ENCODE results near the gene FLNB.

The FLNB gene

GRCh38 chr3:57960174-57960505, 48.1 kb upstream of the FLNB start:
- no peak overlapping the region for H4K8ac ChIP-seq (ENCODE audit: low read length)
- H3K9me3 ChIP-seq (ENCODE audit: control insufficient read depth, low read length): no peaks in the 10 kb centered on the region

GRCh38 chr3:57961177-57961827, 46.9 kb upstream of the FLNB start:
- Histone ChIP-seq H4K8ac (ENCODE audit: low read length) (no peak overlapping the region), H4K91ac (ENCODE audit: low read length) (no peak overlapping the region), H3K14ac (ENCODE audit: low read length in 2 of 2) (no peak overlapping the region), H2BK5ac (ENCODE audit: low read depth, low read length, poor library complexity, severe bottlenecking) (no peak overlapping the region), H3K23ac (ENCODE audit: low read length in 2 of 2) (no peak overlapping the region), H2BK15ac (ENCODE audit: low read depth, poor library complexity, severe bottlenecking) (no peak overlapping the region), H3K18ac (ENCODE audit: low read depth in 1 of 2, low read length in 2 of 2) (no peak overlapping the region), H3K4me3 (ENCODE audit: insufficient read depth in 1 of 2, low read depth in 1 of 2, low read length in 2 of 2) (no peak overlapping the region), H3K9me3 (ENCODE audit: control insufficient read depth, low read length) (no peaks in the 10 kb centered on the region), H2BK12ac (ENCODE audit: low read length in 2 of 2) (no peak overlapping the region), H2AFZ (ENCODE audit: low read depth, low read length) (no peak overlapping the region), H2BK120ac (ENCODE audit: low read depth, low read length) (no peak overlapping the region), H3K4ac (ENCODE audit: low read depth in 1 of 2, low read length in 2 of 2) (no peak overlapping the region), H3K9ac (ENCODE audit: low read length) (no peak overlapping the region), H2AK5ac (ENCODE audit: low read length, severe bottlenecking) (no peak overlapping the region), H3K4me1 (ENCODE audit: control insufficient read depth, insufficient read depth, low read depth, low read length) (peaks cover 9% of the 10 kb centered on the region), H3K4me2 (ENCODE audit: low read length, poor library complexity, severe bottlenecking) (no peak overlapping the region), H3K27ac (ENCODE audit: low read length, poor library complexity, severe bottlenecking) (no peak overlapping the region), H3K27me3 (ENCODE audit: control insufficient read depth in 1 of 2, insufficient read depth in 1 of 2, low read length in 2 of 2) (no peaks in the 10 kb centered on the region), H3K79me1 (replicated peaks; ENCODE audit: low read length, poor library complexity, severe bottlenecking) (no peaks in the 10 kb centered on the region), H3K36me3 (ENCODE audit: control insufficient read depth in 1 of 2, insufficient read depth in 2 of 2, low read depth in 1 of 2, low read length in 2 of 2) (no peaks in the 10 kb centered on the region)
- DNase-seq: no peak
- 87% methylated on average over 21 of the region's 21 CpGs for WGBS

More at GRCh38 chr3:57960174-57960505, 48.1 kb upstream of the FLNB start:
- no peak overlapping the region for H2AK5ac ChIP-seq (ENCODE audit: low read length, severe bottlenecking)
- H2BK5ac ChIP-seq (ENCODE audit: low read depth, low read length, poor library complexity, severe bottlenecking): no peak overlapping the region
- H3K4me3 ChIP-seq (ENCODE audit: insufficient read depth in 1 of 2, low read depth in 1 of 2, low read length in 2 of 2): peak overlapping the region in 1 of 2 experiments; percentile 56
- no peaks in the 10 kb centered on the region for H3K79me1 ChIP-seq (replicated peaks; ENCODE audit: low read length, poor library complexity, severe bottlenecking)
- H3K23ac ChIP-seq (ENCODE audit: low read length in 2 of 2): no peak overlapping the region
- peak overlapping the region in 1 of 2 experiments; percentile 68 for H3K18ac ChIP-seq (ENCODE audit: low read depth in 1 of 2, low read length in 2 of 2)
- peak overlapping the region; percentile 14 for H4K91ac ChIP-seq (ENCODE audit: low read length)
- peak overlapping the region; percentile 30 for H2BK120ac ChIP-seq (ENCODE audit: low read depth, low read length)
- no peak overlapping the region for H3K27ac ChIP-seq (ENCODE audit: low read length, poor library complexity, severe bottlenecking)
- H2BK15ac ChIP-seq (ENCODE audit: low read depth, poor library complexity, severe bottlenecking): peak overlapping the region; percentile 61
- peak overlapping the region in 1 of 2 experiments; percentile 77 for H2BK12ac ChIP-seq (ENCODE audit: low read length in 2 of 2)
- peak overlapping the region; percentile 74 for H3K9ac ChIP-seq (ENCODE audit: low read length)
- H3K4ac ChIP-seq (ENCODE audit: low read depth in 1 of 2, low read length in 2 of 2): peak overlapping the region in 1 of 2 experiments; percentile 59
- no peaks in the 10 kb centered on the region for H3K36me3 ChIP-seq (ENCODE audit: control insufficient read depth in 1 of 2, insufficient read depth in 2 of 2, low read depth in 1 of 2, low read length in 2 of 2)
- H3K4me1 ChIP-seq (ENCODE audit: control insufficient read depth, insufficient read depth, low read depth, low read length): peaks cover 9% of the 10 kb centered on the region
- no peaks in the 10 kb centered on the region for H3K27me3 ChIP-seq (ENCODE audit: control insufficient read depth in 1 of 2, insufficient read depth in 1 of 2, low read length in 2 of 2)
- H3K4me2 ChIP-seq (ENCODE audit: low read length, poor library complexity, severe bottlenecking): no peak overlapping the region
- WGBS: 96% methylated on average over 2 of the region's 4 CpGs
- no peak overlapping the region for H3K14ac ChIP-seq (ENCODE audit: low read length in 2 of 2)
- DNase-seq: no peak
- no peak overlapping the region for H2AFZ ChIP-seq (ENCODE audit: low read depth, low read length)

- DNase-seq: peak; percentile 54
- no peaks in the 10 kb centered on the region for H3K36me3 ChIP-seq (ENCODE audit: control insufficient read depth in 1 of 2, insufficient read depth in 2 of 2, low read depth in 1 of 2, low read length in 2 of 2)
- H3K27ac ChIP-seq (ENCODE audit: low read length, poor library complexity, severe bottlenecking): no peak overlapping the region
- peaks cover 7% of the 10 kb centered on the region for H3K4me1 ChIP-seq (ENCODE audit: control insufficient read depth, insufficient read depth, low read depth, low read length)
- no peak overlapping the region for H2BK5ac ChIP-seq (ENCODE audit: low read depth, low read length, poor library complexity, severe bottlenecking)
- H2AK5ac ChIP-seq (ENCODE audit: low read length, severe bottlenecking): no peak overlapping the region
- no peaks in the 10 kb centered on the region for H3K27me3 ChIP-seq (ENCODE audit: control insufficient read depth in 1 of 2, insufficient read depth in 1 of 2, low read length in 2 of 2)
- no peak overlapping the region for H3K4me2 ChIP-seq (ENCODE audit: low read length, poor library complexity, severe bottlenecking)
- H2BK15ac ChIP-seq (ENCODE audit: low read depth, poor library complexity, severe bottlenecking): no peak overlapping the region
- H3K9ac ChIP-seq (ENCODE audit: low read length): no peak overlapping the region
- no peaks in the 10 kb centered on the region for H3K9me3 ChIP-seq (ENCODE audit: control insufficient read depth, low read length)
- no peaks in the 10 kb centered on the region for H3K79me1 ChIP-seq (replicated peaks; ENCODE audit: low read length, poor library complexity, severe bottlenecking)
- WGBS: 74% methylated on average over 3 of the region's 5 CpGs
- H4K91ac ChIP-seq (ENCODE audit: low read length): no peak overlapping the region
- H3K4ac ChIP-seq (ENCODE audit: low read depth in 1 of 2, low read length in 2 of 2): peak overlapping the region in 1 of 2 experiments; percentile 2
- H2BK12ac ChIP-seq (ENCODE audit: low read length in 2 of 2): peak overlapping the region in 1 of 2 experiments; percentile 29
- H3K14ac ChIP-seq (ENCODE audit: low read length in 2 of 2): no peak overlapping the region
- no peak overlapping the region for H4K8ac ChIP-seq (ENCODE audit: low read length)
- H2AFZ ChIP-seq (ENCODE audit: low read depth, low read length): no peak overlapping the region
- no peak overlapping the region for H3K23ac ChIP-seq (ENCODE audit: low read length in 2 of 2)
- no peak overlapping the region for H2BK120ac ChIP-seq (ENCODE audit: low read depth, low read length)
- H3K18ac ChIP-seq (ENCODE audit: low read depth in 1 of 2, low read length in 2 of 2): peak overlapping the region in 1 of 2 experiments; percentile 59
- H3K4me3 ChIP-seq (ENCODE audit: insufficient read depth in 1 of 2, low read depth in 1 of 2, low read length in 2 of 2): no peak overlapping the region
Measured at GRCh38 chr3:57961828-57962447, 46.3 kb upstream of the FLNB start.

GRCh38 chr3:57962448-57962834, 45.8 kb upstream of the FLNB start:
- Histone ChIP-seq H3K4me3 (ENCODE audit: insufficient read depth in 1 of 2, low read depth in 1 of 2, low read length in 2 of 2) (no peak overlapping the region), H2BK120ac (ENCODE audit: low read depth, low read length) (no peak overlapping the region), H3K14ac (ENCODE audit: low read length in 2 of 2) (no peak overlapping the region), H3K79me1 (replicated peaks; ENCODE audit: low read length, poor library complexity, severe bottlenecking) (no peaks in the 10 kb centered on the region), H2BK12ac (ENCODE audit: low read length in 2 of 2) (peak overlapping the region in 1 of 2 experiments; percentile 29), H2AK5ac (ENCODE audit: low read length, severe bottlenecking) (no peak overlapping the region), H3K27ac (ENCODE audit: low read length, poor library complexity, severe bottlenecking) (no peak overlapping the region), H4K91ac (ENCODE audit: low read length) (no peak overlapping the region), H3K36me3 (ENCODE audit: control insufficient read depth in 1 of 2, insufficient read depth in 2 of 2, low read depth in 1 of 2, low read length in 2 of 2) (no peaks in the 10 kb centered on the region), H3K4me1 (ENCODE audit: control insufficient read depth, insufficient read depth, low read depth, low read length) (peaks cover 7% of the 10 kb centered on the region), H3K27me3 (ENCODE audit: control insufficient read depth in 1 of 2, insufficient read depth in 1 of 2, low read length in 2 of 2) (no peaks in the 10 kb centered on the region), H3K4me2 (ENCODE audit: low read length, poor library complexity, severe bottlenecking) (no peak overlapping the region), H3K9ac (ENCODE audit: low read length) (no peak overlapping the region), H2BK5ac (ENCODE audit: low read depth, low read length, poor library complexity, severe bottlenecking) (no peak overlapping the region), H3K23ac (ENCODE audit: low read length in 2 of 2) (no peak overlapping the region), H4K8ac (ENCODE audit: low read length) (no peak overlapping the region), H2BK15ac (ENCODE audit: low read depth, poor library complexity, severe bottlenecking) (no peak overlapping the region), H3K18ac (ENCODE audit: low read depth in 1 of 2, low read length in 2 of 2) (peak overlapping the region in 1 of 2 experiments; percentile 59), H3K9me3 (ENCODE audit: control insufficient read depth, low read length) (no peaks in the 10 kb centered on the region), H3K4ac (ENCODE audit: low read depth in 1 of 2, low read length in 2 of 2) (peak overlapping the region in 1 of 2 experiments; percentile 2), H2AFZ (ENCODE audit: low read depth, low read length) (no peak overlapping the region)
- no peak for DNase-seq
- 96% methylated on average over 5 of the region's 6 CpGs for WGBS

Measured in mesenchymal stem cell (in vitro differentiated cells and primary cell).